GM18499 (cell line): ENCODE measurements around the gene ATF5.

ENCODE experiments used
- ATAC-seq: cut with Tn5 transposase; IDR thresholded peaks from one replicate; pipeline ENCODE4 v1.9.1; 2021; ENCODE audit warnings: moderate number of reproducible peaks; ENCODE audit not compliant: insufficient read depth, unreplicated experiment

Gene ATF5

GRCh38 chr19:49971991-49972411 lies 43.0 kb downstream of the ATF5 start:
- no peak for ATAC-seq

- ATAC-seq = no peak
Observed at GRCh38 chr19:49972841-49973240, 43.8 kb downstream of the ATF5 start.

- ATAC-seq = no peak
Observed at GRCh38 chr19:49973987-49974386, 45.0 kb downstream of the ATF5 start.

- no peak for ATAC-seq
Observed at GRCh38 chr19:49975051-49975450, 46.0 kb downstream of the ATF5 start.

GRCh38 chr19:49976496-49976895 lies 47.5 kb downstream of the ATF5 start:
- no peak for ATAC-seq

- no peak for ATAC-seq
Observed at GRCh38 chr19:49977076-49977475, 48.1 kb downstream of the ATF5 start.

GRCh38 chr19:49977881-49978280 lies 48.9 kb downstream of the ATF5 start:
- no peak for ATAC-seq

GRCh38 chr19:49978324-49978723 lies 49.3 kb downstream of the ATF5 start:
- ATAC-seq = no peak

GRCh38 chr19:49981603-49982593 lies 52.9 kb downstream of the ATF5 start:
- ATAC-seq = no peak
